ENCODE measurements around the gene OSBP.
A peak's percentile ranks its signal among the peaks of the same experiment; 100 is the strongest.

The OSBP gene

GRCh38 chr11:59611570-59612565 is 3.7 kb downstream of the OSBP start:
- Histone ChIP-seq H4K20me1 (ENCODE audit: insufficient read depth, low read length) (peaks cover 34% of the 10 kb centered on the region; the same call in 1 of the 2 replicates), H3K4me1 (ENCODE audit: insufficient read depth, low read length) (peaks cover 38% of the 10 kb centered on the region), H3K4me3 (ENCODE audit: low read depth in 1 of 2, low read length in 2 of 2) (no peak overlapping the region), H3K9me3 (ENCODE audit: insufficient read depth, low read length, severe bottlenecking) (no peaks in the 10 kb centered on the region), H3K27me3 (ENCODE audit: insufficient read depth, low read length, poor library complexity) (no peaks in the 10 kb centered on the region), H3K4me2 (ENCODE audit: insufficient read depth, low read length) (peak overlapping the region; percentile 96; the same call in 1 of the 2 replicates), H3K27ac (ENCODE audit: low read length) (no peak overlapping the region), H3K36me3 (ENCODE audit: insufficient read depth, low read length) (peaks cover 60% of the 10 kb centered on the region), H3K9ac (ENCODE audit: low read depth, low read length) (no peak overlapping the region), H3K79me2 (ENCODE audit: insufficient read depth, low read length) (peaks cover 59% of the 10 kb centered on the region), H2AFZ (ENCODE audit: low read depth, low read length) (no peak overlapping the region)
- DNase-seq (no peak), ATAC-seq (ENCODE audit: insufficient read depth, low read depth) (no peak)
- TF ChIP-seq CTCF (IDR thresholded peaks at IDR 0.05; ENCODE audit: borderline replicate concordance, extremely low read depth, low read length, poor library complexity, severe bottlenecking) = no peak
- TF ChIP-seq EZH2 (IDR thresholded peaks at IDR 0.05; ENCODE audit: borderline replicate concordance, low read depth, low read length, severe bottlenecking) = no peak

- DNase-seq (no peak), ATAC-seq (ENCODE audit: insufficient read depth, low read depth) (no peak)
- Histone ChIP-seq H3K4me2 (ENCODE audit: insufficient read depth, low read length) (no peak overlapping the region), H3K4me1 (ENCODE audit: insufficient read depth, low read length) (peaks cover 32% of the 10 kb centered on the region), H3K36me3 (ENCODE audit: insufficient read depth, low read length) (peaks cover 76% of the 10 kb centered on the region), H4K20me1 (ENCODE audit: insufficient read depth, low read length) (peaks cover 34% of the 10 kb centered on the region; the same call in 1 of the 2 replicates), H3K4me3 (ENCODE audit: low read depth in 1 of 2, low read length in 2 of 2) (no peak overlapping the region), H3K79me2 (ENCODE audit: insufficient read depth, low read length) (peaks cover 69% of the 10 kb centered on the region), H3K27me3 (ENCODE audit: insufficient read depth, low read length, poor library complexity) (no peaks in the 10 kb centered on the region), H2AFZ (ENCODE audit: low read depth, low read length) (no peak overlapping the region), H3K9me3 (ENCODE audit: insufficient read depth, low read length, severe bottlenecking) (no peaks in the 10 kb centered on the region), H3K27ac (ENCODE audit: low read length) (no peak overlapping the region), H3K9ac (ENCODE audit: low read depth, low read length) (no peak overlapping the region)
- TF ChIP-seq CTCF (IDR thresholded peaks at IDR 0.05; ENCODE audit: borderline replicate concordance, extremely low read depth, low read length, poor library complexity, severe bottlenecking) (no peak), EZH2 (IDR thresholded peaks at IDR 0.05; ENCODE audit: borderline replicate concordance, low read depth, low read length, severe bottlenecking) (no peak)
Measured at GRCh38 chr11:59610289-59610688, 5.3 kb downstream of the OSBP start.

GRCh38 chr11:59607703-59608454 is 7.7 kb downstream of the OSBP start:
- H2AFZ ChIP-seq (ENCODE audit: low read depth, low read length) = no peak overlapping the region
- peaks cover 87% of the 10 kb centered on the region for H3K36me3 ChIP-seq (ENCODE audit: insufficient read depth, low read length)
- DNase-seq = no peak
- no peak overlapping the region for H3K27ac ChIP-seq (ENCODE audit: low read length)
- ATAC-seq (ENCODE audit: insufficient read depth, low read depth) = no peak
- no peak overlapping the region for H3K9ac ChIP-seq (ENCODE audit: low read depth, low read length)
- no peaks in the 10 kb centered on the region for H3K9me3 ChIP-seq (ENCODE audit: insufficient read depth, low read length, severe bottlenecking)
- peaks cover 12% of the 10 kb centered on the region for H3K4me1 ChIP-seq (ENCODE audit: insufficient read depth, low read length)
- no peak overlapping the region for H3K4me3 ChIP-seq (ENCODE audit: low read depth in 1 of 2, low read length in 2 of 2)
- no peak overlapping the region for H3K4me2 ChIP-seq (ENCODE audit: insufficient read depth, low read length)
- peaks cover 56% of the 10 kb centered on the region for H3K79me2 ChIP-seq (ENCODE audit: insufficient read depth, low read length)
- TF ChIP-seq EZH2 (IDR thresholded peaks at IDR 0.05; ENCODE audit: borderline replicate concordance, low read depth, low read length, severe bottlenecking) = no peak
- no peak for TF ChIP-seq CTCF (IDR thresholded peaks at IDR 0.05; ENCODE audit: borderline replicate concordance, extremely low read depth, low read length, poor library complexity, severe bottlenecking)
- no peaks in the 10 kb centered on the region for H3K27me3 ChIP-seq (ENCODE audit: insufficient read depth, low read length, poor library complexity)
- peaks cover 24% of the 10 kb centered on the region; the same call in 1 of the 2 replicates for H4K20me1 ChIP-seq (ENCODE audit: insufficient read depth, low read length)

All from DND-41 (cell line).